Measurements from ENCODE around the gene TMEM121.

Gene TMEM121

DNA sequence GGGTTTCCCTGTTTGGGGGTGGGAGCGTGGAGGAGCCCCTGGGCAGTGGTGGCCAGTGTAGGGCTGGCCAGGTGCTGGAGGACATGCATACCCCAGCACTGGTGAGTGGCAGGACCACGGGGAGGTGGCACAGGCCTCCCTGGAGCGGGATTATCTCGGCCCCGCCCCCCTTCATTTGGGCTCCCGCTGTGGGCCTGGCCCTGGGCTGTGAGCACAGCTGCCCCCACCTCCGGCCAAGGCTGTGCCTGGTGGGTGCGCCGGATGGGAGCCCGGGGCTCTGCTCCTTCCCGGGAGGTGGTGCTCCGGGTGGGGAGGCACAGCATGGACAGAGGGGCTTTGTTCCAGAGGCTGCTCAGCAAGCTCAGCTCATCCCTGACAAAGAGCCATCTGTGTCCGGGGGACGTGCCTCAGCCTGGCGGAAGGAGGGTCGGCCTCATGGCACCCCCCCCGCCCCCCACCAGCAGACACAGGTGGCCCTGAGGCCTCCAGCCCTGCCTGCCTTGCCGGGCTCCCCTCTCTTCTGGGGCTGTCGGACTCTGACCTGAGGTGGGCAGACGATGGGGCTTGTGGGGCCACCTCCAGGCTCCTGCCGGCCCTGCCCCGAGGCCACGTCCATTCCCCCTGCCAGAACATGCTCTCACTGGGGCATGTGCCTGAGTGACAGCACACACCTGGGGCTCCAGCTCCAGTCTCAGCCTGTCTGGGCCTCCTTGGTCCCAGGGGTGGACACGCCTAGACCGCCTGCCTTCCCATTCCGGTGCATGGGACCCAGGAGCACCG is 26.9 kb upstream of the TMEM121 start:
- no peak overlapping the region for H3K4me3 ChIP-seq (ENCODE audit: control insufficient read depth, low read depth, low read length)
- TF ChIP-seq, protein P1, sequence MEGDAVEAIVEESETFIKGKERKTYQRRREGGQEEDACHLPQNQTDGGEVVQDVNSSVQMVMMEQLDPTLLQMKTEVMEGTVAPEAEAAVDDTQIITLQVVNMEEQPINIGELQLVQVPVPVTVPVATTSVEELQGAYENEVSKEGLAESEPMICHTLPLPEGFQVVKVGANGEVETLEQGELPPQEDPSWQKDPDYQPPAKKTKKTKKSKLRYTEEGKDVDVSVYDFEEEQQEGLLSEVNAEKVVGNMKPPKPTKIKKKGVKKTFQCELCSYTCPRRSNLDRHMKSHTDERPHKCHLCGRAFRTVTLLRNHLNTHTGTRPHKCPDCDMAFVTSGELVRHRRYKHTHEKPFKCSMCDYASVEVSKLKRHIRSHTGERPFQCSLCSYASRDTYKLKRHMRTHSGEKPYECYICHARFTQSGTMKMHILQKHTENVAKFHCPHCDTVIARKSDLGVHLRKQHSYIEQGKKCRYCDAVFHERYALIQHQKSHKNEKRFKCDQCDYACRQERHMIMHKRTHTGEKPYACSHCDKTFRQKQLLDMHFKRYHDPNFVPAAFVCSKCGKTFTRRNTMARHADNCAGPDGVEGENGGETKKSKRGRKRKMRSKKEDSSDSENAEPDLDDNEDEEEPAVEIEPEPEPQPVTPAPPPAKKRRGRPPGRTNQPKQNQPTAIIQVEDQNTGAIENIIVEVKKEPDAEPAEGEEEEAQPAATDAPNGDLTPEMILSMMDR (conservative IDR thresholded peaks at IDR 0.05; ENCODE audit: control insufficient read depth, insufficient read depth, low read depth, low read length): no peak
- DNase-seq (ENCODE audit: low read depth): no peak

DNA sequence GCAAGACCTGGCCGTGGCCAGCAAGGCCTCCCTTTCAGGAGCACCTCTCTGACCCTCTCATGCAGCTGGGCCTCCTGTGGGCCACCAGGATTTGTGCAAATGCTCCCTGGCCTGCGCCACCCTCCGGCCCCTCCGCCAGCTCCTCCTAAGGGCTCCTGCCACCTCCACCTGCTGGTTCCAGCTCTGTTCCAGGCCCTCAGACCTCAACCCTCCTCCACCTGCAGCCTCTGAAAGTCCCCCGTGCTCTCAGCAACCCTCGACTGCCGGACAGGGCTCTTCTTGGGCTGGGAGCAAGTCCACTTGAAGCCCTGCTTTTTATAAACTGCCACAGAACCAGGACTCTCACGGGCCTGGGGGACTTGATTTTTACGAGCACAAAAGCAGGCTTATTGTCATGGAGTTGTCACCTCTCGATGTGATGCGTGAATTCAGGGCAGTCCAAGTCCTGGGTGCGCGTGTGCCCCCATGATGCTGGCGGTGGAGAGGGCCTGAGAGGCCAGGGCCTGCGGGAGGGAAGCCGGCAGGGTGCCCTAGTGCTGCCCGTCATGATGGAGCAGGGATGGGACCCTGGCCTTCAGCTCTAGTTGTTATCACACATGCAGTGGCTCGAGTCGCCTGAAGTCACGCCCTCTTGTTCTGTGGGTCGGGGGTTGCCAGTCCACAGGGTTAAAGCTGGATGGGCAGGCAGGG is 26.2 kb upstream of the TMEM121 start:
- no peak for DNase-seq (ENCODE audit: low read depth)
- TF ChIP-seq, protein P1 (conservative IDR thresholded peaks at IDR 0.05; ENCODE audit: control insufficient read depth, insufficient read depth, low read depth, low read length): no peak
- H3K4me3 ChIP-seq (ENCODE audit: control insufficient read depth, low read depth, low read length): no peak overlapping the region

DNA sequence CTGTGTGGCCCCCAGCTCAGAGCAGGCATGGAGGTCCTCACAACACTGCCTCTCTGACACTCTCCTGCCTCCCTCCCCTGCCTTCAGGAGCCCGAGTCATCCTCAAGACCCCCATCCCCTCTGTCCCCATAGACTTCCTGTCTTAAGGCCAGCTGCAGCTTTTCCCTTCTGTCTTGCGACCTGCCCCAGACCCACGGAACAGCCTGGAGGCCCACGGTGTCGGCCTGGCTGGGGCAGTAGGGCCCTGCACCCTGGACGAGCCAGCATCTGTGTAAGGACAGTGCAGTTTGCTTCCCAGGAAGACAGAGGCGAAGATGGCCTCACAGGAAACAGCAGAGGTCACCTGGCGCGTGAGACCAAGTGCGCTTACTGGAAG is 25.7 kb upstream of the TMEM121 start:
- H3K4me3 ChIP-seq (ENCODE audit: control insufficient read depth, low read depth, low read length): no peak overlapping the region
- no peak for DNase-seq (ENCODE audit: low read depth)
- TF ChIP-seq, protein P1 (conservative IDR thresholded peaks at IDR 0.05; ENCODE audit: control insufficient read depth, insufficient read depth, low read depth, low read length): no peak

DNA sequence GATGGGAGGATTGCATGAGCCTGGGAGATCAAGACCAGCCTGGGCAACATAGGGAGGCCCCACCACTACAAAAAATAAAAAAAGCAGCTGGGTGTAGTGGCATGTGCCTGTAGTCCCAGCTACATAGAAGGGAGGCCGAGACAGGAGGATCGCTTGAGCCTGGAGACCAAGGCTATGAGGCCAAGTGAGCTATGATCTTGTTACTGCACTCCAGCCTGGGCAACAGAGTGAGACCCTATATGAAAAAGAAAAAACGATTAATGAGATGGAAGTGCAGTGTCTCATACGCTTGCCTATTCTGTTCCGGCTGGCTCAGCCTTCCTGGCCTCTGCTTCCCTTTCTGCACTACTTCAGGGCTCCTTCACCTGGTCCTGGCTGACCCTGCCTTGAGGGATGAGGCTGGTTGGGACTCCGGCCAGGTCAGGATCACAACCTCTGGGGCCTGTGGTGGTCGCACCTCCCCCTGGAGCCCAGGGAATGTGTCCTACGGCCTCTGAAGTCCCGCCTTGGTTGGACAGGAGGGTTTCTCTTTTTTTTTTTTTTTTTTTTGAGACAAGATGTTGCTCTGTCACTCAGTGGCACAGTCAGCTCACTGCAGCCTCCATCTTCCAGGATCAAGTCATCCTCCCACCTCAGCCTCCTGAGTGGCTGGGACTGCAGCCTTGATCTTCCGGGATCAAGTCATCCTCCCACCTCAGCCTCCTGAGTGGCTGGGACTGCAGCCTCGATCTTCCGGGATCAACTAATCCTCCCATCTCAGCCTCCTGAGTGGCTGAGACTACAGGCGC is 24.7 kb upstream of the TMEM121 start:
- H3K4me3 ChIP-seq (ENCODE audit: control insufficient read depth, low read depth, low read length): no peak overlapping the region
- TF ChIP-seq, protein P1 (conservative IDR thresholded peaks at IDR 0.05; ENCODE audit: control insufficient read depth, insufficient read depth, low read depth, low read length): no peak
- no peak for DNase-seq (ENCODE audit: low read depth)

DNA sequence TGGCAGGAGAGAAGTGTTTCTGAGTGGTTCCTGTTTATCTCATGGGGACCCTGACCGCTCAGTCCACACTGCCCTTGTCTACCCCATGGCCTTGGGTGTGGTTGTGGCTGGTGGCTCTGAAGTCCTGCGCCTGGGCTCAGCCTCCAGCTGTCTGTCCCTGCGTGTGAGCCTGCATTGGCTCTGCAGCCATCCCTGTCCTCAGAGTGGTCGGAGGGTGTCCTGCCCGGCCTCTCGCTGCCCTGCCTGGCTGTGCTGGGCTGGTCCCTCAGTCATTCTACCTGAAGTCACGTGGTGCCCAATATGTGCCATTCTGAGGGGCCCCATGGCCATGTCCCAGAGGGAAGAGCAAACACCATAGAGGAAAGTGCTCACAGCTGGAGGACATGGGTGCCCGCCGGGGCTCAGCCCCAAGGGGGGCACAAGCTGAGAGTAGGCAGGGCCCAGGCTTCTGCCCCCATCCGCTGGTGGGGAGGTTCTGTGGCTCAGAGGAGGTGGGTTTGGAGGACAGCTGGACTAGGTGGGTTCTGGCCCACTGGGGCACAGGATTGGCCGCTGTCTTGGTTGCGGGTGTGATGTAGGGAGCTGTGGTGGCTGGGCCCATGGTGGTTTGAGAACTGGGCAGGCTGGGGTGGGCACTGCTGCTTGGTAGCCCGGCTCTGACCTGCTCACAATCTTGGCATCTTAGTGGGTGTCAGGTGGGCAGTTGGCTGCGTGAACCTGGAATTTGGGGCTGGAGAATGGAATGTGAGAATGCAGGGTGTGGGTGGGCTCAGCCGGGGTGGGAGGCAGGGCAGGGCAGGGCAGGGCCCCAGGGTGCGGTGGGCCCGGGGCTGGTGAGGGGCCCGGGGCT is 23.7 kb upstream of the TMEM121 start:
- no peak overlapping the region for H3K4me3 ChIP-seq (ENCODE audit: control insufficient read depth, low read depth, low read length)
- DNase-seq (ENCODE audit: low read depth): no peak
- TF ChIP-seq, protein P1 (conservative IDR thresholded peaks at IDR 0.05; ENCODE audit: control insufficient read depth, insufficient read depth, low read depth, low read length): no peak

DNA sequence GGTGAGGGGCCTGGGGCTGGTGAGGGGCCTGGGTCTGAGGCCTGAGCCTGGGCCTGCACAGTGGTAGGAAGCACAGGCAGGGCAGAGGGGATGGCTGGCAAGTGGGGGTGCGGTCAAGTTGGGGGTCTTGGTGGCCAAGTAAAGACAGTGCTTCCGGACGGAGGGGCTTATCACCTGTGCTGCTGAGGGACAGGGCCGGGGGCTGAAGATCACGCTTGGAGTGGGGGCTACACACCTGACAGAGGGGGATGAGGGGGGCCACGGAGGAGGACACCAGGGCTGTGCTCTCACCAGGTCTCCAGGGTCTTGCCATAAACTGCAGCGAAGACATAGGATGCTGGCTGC is 23.1 kb upstream of the TMEM121 start:
- no peak for DNase-seq (ENCODE audit: low read depth)
- TF ChIP-seq, protein P1 (conservative IDR thresholded peaks at IDR 0.05; ENCODE audit: control insufficient read depth, insufficient read depth, low read depth, low read length): no peak
- no peak overlapping the region for H3K4me3 ChIP-seq (ENCODE audit: control insufficient read depth, low read depth, low read length)
